Daoy (cell line): Measurements from ENCODE around the gene PEAR1. TPM values are rescaled to one million over a fixed set of nuclear protein-coding genes. Genes with fewer than 3 reads are reported as not detected.
A peak's percentile ranks its signal among the peaks of the same experiment; 100 is the strongest.

ENCODE experiments used
- DNase-seq: peaks from one replicate; pipeline ENCODE4 v3.0.0-alpha.2; 2015; ENCODE audit warnings: low read depth
- total RNA-seq: library from RNA; depleted of rRNA; stranded (reverse); fragments of >200 nt; shearing (Covaris generic); gene quantifications from 2 replicates; pipeline ENCODE4 v1.2.3, GENCODE V29; 2014; rRNA removed

PEAR1 gene
- total RNA-seq = 0.06 TPM in 1 of 2 replicates, not detected in the other

- DNase-seq = no peak
Measured at GRCh38 chr1:156893048-156893953, at the start of gene PEAR1. Gene PEAR1 (plus strand): TSS chr1:156893718. CDS start chr1:156903927, 10,209 bp downstream.

GRCh38 chr1:156844102-156844501 is 49.4 kb upstream of the PEAR1 start:
- DNase-seq = no peak

DNA sequence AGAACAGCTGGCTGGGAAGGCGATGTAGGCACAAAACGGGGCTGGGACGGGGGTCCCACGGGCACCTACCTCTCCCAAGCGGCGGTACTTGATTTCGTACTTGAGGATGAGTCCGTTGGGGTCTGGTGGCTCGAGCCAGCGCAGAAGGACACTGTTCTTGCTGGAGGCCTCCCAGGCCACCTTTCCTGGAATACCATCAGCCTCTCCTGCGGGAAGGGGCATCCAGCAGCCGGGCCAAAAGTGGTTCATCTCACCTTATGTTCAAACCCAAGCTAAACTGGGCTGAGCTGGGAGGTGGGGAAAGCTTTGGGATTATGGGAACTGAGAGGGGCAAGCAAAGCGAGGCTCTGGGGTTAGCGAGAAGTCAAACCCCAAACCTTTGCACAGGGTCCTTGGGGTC is 48.9 kb upstream of the PEAR1 start:
- DNase-seq = no peak

- no peak for DNase-seq
Measured at GRCh38 chr1:156845055-156845952, 48.2 kb upstream of the PEAR1 start.

DNA sequence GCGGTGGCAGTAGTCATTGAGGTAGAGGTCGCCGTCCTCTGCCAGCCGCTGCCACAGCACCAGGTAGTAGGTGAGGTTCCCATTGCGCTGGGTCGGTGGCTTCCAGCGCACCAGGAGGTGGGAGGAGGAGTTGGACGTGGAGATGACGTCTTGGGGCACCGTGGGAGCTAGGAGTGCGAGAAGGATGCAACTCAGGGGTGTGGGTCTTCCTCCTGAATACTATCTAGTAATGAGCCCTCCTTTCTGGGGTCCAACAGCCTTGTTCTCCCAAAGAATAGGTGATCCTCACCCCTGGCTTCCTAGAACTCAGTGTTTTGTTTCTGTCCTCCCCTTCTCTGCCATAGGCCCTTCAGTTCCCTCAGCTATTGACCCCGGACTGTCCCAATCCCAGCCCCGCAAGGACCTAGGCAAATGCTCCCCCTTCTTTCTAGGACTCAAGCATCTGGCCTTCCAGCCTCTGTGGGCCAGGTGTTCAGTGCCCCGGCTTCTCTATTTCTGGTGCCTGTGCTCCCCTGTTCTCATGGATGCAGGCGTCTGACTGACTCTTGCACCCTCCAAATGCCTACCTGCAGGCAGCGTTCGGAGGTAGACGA is 47.5 kb upstream of the PEAR1 start:
- DNase-seq = no peak

GRCh38 chr1:156846643-156847042 is 46.9 kb upstream of the PEAR1 start:
- no peak for DNase-seq

GRCh38 chr1:156847591-156848460 is 45.7 kb upstream of the PEAR1 start:
- no peak for DNase-seq

DNA sequence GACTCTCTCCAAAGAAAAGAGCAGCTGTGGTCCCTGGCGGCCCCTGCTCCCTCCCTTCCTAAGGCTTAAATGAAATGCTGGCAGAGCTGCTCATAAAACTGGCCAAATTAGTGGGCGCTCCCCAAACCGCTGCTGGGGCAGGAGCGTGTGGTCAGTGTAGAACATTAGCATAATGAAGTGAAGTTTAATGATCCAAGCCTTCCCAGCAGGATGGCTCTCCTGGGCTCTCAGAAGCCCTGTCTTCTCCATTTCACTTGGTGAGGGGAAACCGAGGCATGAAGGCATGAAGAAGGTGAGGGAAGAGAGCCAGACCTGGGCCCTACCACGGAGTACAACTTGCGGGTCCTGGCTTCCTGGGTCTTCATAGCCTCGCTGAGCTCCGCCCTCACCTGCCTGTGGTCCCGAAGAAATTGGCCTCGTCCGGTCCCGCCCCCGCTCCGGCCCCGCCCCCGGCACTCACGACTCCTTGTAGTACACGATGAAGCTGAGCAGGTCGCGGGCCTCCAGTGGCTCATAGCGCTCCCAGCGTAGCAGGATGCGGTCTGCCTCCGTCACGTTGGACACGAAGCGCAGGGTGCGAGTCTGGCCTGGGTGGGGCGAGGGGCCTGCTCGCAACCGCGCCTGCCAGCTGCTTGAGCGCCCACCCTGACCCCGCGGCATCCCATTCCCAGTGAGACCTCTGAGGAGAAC is 44.9 kb upstream of the PEAR1 start:
- DNase-seq = no peak

GRCh38 chr1:156849151-156849496 is 44.4 kb upstream of the PEAR1 start:
- DNase-seq = no peak

GRCh38 chr1:156851779-156852417 is 41.6 kb upstream of the PEAR1 start:
- no peak for DNase-seq

GRCh38 chr1:156852418-156852874 is 41.1 kb upstream of the PEAR1 start:
- DNase-seq = no peak

- no peak for DNase-seq
Measured at GRCh38 chr1:156853761-156854160, 39.8 kb upstream of the PEAR1 start.

GRCh38 chr1:156854634-156855033 is 38.9 kb upstream of the PEAR1 start:
- no peak for DNase-seq

GRCh38 chr1:156856282-156856785 is 37.2 kb upstream of the PEAR1 start:
- no peak for DNase-seq

DNA sequence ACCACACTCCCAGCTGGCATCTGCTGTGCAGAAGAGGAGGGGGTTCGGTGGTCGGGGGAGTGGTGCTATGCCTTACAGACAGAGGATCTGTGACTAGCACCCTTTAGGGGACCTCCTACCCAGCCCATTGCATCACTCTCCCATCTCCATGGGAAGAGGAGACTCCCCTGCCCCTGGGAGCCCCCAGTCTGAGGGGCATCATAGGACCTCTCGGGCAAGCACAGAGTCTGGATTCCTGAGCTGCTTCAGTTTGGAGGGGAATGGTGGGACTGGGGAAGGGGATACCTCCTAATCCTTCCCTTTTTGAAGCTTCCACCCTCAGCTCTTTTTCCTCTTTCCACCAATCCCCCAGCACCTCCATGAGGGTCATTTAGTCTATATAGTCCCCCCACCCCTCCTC is 36.0 kb upstream of the PEAR1 start:
- no peak for DNase-seq

DNA sequence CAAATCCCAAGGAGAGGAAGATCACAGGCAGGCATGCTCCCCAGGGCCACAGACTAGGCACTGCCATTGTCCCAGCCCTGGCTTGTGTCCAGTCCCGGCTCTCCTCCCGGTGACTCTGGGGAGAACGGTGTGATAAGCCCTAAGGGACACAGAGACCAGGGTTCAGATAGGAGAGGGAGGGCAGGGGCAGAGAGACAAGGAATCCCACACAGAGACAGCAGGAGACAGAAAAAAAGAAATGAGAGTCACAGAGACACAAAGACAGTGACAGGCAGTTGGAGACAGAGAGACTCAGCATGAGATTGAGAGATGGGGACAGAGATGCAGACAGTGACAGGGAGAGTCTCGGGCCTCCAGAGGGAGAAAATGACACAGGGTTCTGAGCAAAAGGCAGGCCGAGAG is 35.0 kb upstream of the PEAR1 start:
- DNase-seq = no peak

GRCh38 chr1:156858959-156859522 is 34.5 kb upstream of the PEAR1 start, which contains the start of gene INSRR:
Gene INSRR (minus strand): TSS chr1:156859117. CDS start chr1:156858621, 496 bp downstream.
- DNase-seq = no peak

- peak; percentile 50 for DNase-seq
Measured at GRCh38 chr1:156859523-156860112, 33.9 kb upstream of the PEAR1 start.

- peak; percentile 70 for DNase-seq
Measured at GRCh38 chr1:156860113-156860627, 33.3 kb upstream of the PEAR1 start.
